HCT116 (cell line): ENCODE data around the gene EPN1.

ENCODE experiments used
- CEBPB ChIP-seq: IDR thresholded peaks from 2 replicates; pipeline ENCODE4 v1.6.1; 2012; ENCODE audit warnings: low read depth
- CTCF ChIP-seq, 3 experiments: fragments of 200-600 bp in 1 of 3; sonication (generic) in 1 of 3; IDR thresholded peaks in 2 of 3; conservative IDR thresholded peaks in 1 of 3; 2 replicates each; pipeline ENCODE4 v1.5.1; 2012 to 2017; ENCODE audit warnings: low read depth in 2 of 3, low read length in 2 of 3, antibody characterized with exemption in 1 of 3, borderline replicate concordance in 1 of 3, control low read depth in 1 of 3, mild to moderate bottlenecking in 1 of 3, mixed read lengths in 1 of 3, mixed run types in 1 of 3, moderate library complexity in 1 of 3; ENCODE audit not compliant: insufficient read depth in 1 of 3
- EZH2 ChIP-seq: fragments of 200-600 bp; sonication (generic); IDR thresholded peaks from 2 replicates; pipeline ENCODE4 v1.6.1; 2017; ENCODE audit warnings: antibody characterized with exemption, mixed run types
- EZH2phosphoT487 ChIP-seq: fragments of 200-600 bp; IDR thresholded peaks from 2 replicates; pipeline ENCODE4 v1.6.1; 2018; ENCODE audit warnings: antibody characterized with exemption, borderline replicate concordance
- JUND ChIP-seq: IDR thresholded peaks from 2 replicates; pipeline ENCODE4 v1.6.1; 2012
- MAX ChIP-seq: IDR thresholded peaks from 2 replicates; pipeline ENCODE4 v1.6.1; 2012
- POLR2A ChIP-seq: IDR thresholded peaks from 2 replicates; pipeline ENCODE4 v1.7.0; 2011; ENCODE audit warnings: borderline replicate concordance; ENCODE audit not compliant: insufficient read depth, insufficient read length; ENCODE audit errors: extremely low read depth
- RAD21 ChIP-seq: IDR thresholded peaks from 2 replicates; pipeline ENCODE4 v1.6.1; 2012; ENCODE audit warnings: low read depth, mild to moderate bottlenecking
- SP1 ChIP-seq: IDR thresholded peaks from 2 replicates; pipeline ENCODE4 v1.6.1; 2012; ENCODE audit warnings: low read depth
- SRF ChIP-seq: IDR thresholded peaks from 2 replicates; pipeline ENCODE4 v1.6.1; 2012; ENCODE audit warnings: low read depth

- no peak for TF ChIP-seq EZH2
- no peak for TF ChIP-seq CTCF (IDR thresholded peaks at IDR 0.05 in 2 of 3, conservative IDR thresholded peaks at IDR 0.05 in 1 of 3; ENCODE audit: borderline replicate concordance in 1 of 3, insufficient read depth in 1 of 3, low read depth in 2 of 3, low read length in 2 of 3)
- no peak for TF ChIP-seq JUND
- no peak for TF ChIP-seq MAX
- no peak for TF ChIP-seq SP1
- TF ChIP-seq EZH2phosphoT487, result no peak
- no peak for TF ChIP-seq RAD21
- TF ChIP-seq SRF, result no peak
- TF ChIP-seq CEBPB, result no peak
- no peak for TF ChIP-seq POLR2A
Observed at GRCh38 chr19:55645512-55645881, 29.5 kb upstream of the EPN1 start.
